Neural progenitor cell (in vitro differentiated cells): ENCODE results near the gene PHACTR1. TPM values are rescaled to one million over a fixed set of nuclear protein-coding genes. Genes with fewer than 3 reads are reported as not detected.

Experiments used
- DNase-seq: peaks from one replicate; pipeline ENCODE4 v3.0.0-alpha.2; 2016; ENCODE audit warnings: low spot score
- H2AFZ ChIP-seq: fragments of 200-600 bp; sonication (generic); replicated peaks from 2 replicates; pipeline ENCODE4 v1.6.1; 2016; ENCODE audit warnings: antibody characterized with exemption
- H3F3A ChIP-seq: fragments of 200-600 bp; sonication (generic); 2 replicates; pipeline ENCODE4 v1.6.1; 2016; ENCODE audit warnings: antibody characterized with exemption, low read depth
- H3K27ac ChIP-seq: fragments of 200-600 bp; sonication (generic); 2 replicates; pipeline ENCODE4 v1.5.1; 2016; ENCODE audit warnings: mild to moderate bottlenecking
- H3K27me3 ChIP-seq: fragments of 200-600 bp; sonication (generic); 2 replicates; pipeline ENCODE4 v1.6.1; 2016; ENCODE audit warnings: mild to moderate bottlenecking, moderate library complexity
- H3K36me3 ChIP-seq: fragments of 200-600 bp; sonication (generic); 2 replicates; pipeline ENCODE4 v1.5.1; 2016
- H3K4me1 ChIP-seq: fragments of 200-600 bp; sonication (generic); 2 replicates; pipeline ENCODE4 v1.6.1; 2016; ENCODE audit warnings: mixed run types
- H3K4me2 ChIP-seq: fragments of 200-600 bp; sonication (generic); 2 replicates; pipeline ENCODE4 v1.6.1; 2016
- H3K4me3 ChIP-seq: fragments of 200-600 bp; sonication (generic); 2 replicates; pipeline ENCODE4 v1.5.1; 2016
- H3K79me2 ChIP-seq: fragments of 200-600 bp; sonication (generic); 2 replicates; pipeline ENCODE4 v1.6.1; 2016; ENCODE audit warnings: low read depth
- H3K9ac ChIP-seq: fragments of 200-600 bp; sonication (generic); 2 replicates; pipeline ENCODE4 v1.6.1; 2016
- H3K9me3 ChIP-seq: fragments of 200-600 bp; sonication (generic); 2 replicates; pipeline ENCODE4 v1.5.1; 2016; ENCODE audit warnings: low read depth
- H4K20me1 ChIP-seq: fragments of 200-600 bp; sonication (generic); 2 replicates; pipeline ENCODE4 v1.6.1; 2016; ENCODE audit warnings: low read depth
- H3K27ac Mint-ChIP-seq: 3 replicates; pipeline ENCODE4 v1.8.0; 2021; ENCODE audit warnings: mixed read lengths
- H3K27me3 Mint-ChIP-seq: 2 replicates; pipeline ENCODE4 v1.8.0; 2022; ENCODE audit warnings: low read depth, mild to moderate bottlenecking, inconsistent platforms, moderate library complexity, mixed read lengths; ENCODE audit not compliant: insufficient read depth
- H3K36me3 Mint-ChIP-seq: 3 replicates; pipeline ENCODE4 v1.8.0; 2021; ENCODE audit warnings: mixed read lengths
- H3K4me1 Mint-ChIP-seq: 3 replicates; pipeline ENCODE4 v1.8.0; 2021; ENCODE audit warnings: mixed read lengths
- H3K4me3 Mint-ChIP-seq: 3 replicates; pipeline ENCODE4 v1.8.0; 2021; ENCODE audit warnings: mild to moderate bottlenecking, moderate library complexity, mixed read lengths
- H3K9me3 Mint-ChIP-seq: 3 replicates; pipeline ENCODE4 v1.8.0; 2020; ENCODE audit warnings: mixed read lengths
- EZH2 ChIP-seq: fragments of 200-600 bp; sonication (generic); IDR thresholded peaks from 2 replicates; pipeline ENCODE4 v1.6.1; 2017; ENCODE audit warnings: antibody characterized with exemption, mild to moderate bottlenecking, moderate library complexity
- EZH2phosphoT487 ChIP-seq: fragments of 200-600 bp; sonication (generic); IDR thresholded peaks from 2 replicates; pipeline ENCODE4 v1.6.1; 2017; ENCODE audit warnings: antibody characterized with exemption
- total RNA-seq: library from RNA; depleted of rRNA; stranded (reverse); fragments of >200 nt; gene quantifications from 2 replicates; pipeline ENCODE4 v1.2.3, GENCODE V29; 2015; ENCODE audit warnings: low replicate concordance
- TF ChIP-seq, protein P1 (sequence below): fragments of 200-600 bp; sonication (generic); IDR thresholded peaks from 2 replicates; pipeline ENCODE4 v1.5.1; 2017; ENCODE audit warnings: antibody characterized with exemption, mild to moderate bottlenecking

The PHACTR1 gene
- total RNA-seq, 1 donor from 2014 or later = 2.4 TPM

DNA sequence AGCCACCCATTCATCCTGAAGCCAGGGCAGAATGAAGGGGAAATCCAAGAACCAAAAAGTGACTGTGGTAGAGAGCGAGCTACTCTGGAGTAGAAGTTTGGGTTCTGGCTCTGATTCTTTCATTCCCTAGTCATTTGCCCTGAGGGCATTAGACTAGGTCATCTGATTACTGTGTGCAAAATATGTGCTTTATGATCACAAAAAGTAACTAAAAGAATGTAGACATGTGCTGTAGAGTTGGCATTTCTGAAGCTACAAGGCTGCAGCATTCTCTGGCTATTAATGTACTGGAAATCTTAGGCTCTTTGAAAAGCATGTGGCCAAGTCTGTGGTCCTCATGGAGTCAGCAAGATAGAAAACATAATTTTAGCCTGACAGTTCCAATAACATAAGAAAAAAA is 517.6 kb downstream of the PHACTR1 start:
- H3K27me3 ChIP-seq = no peaks in the 10 kb centered on the region
- H3K9ac ChIP-seq = no peak overlapping the region
- no peaks in the 10 kb centered on the region for H3K9me3 ChIP-seq
- H2AFZ ChIP-seq = no peak overlapping the region
- no peak overlapping the region for H3K27ac ChIP-seq
- Mint-ChIP-seq H3K4me1 (no peaks in the 10 kb centered on the region), H3K36me3 (no peaks in the 10 kb centered on the region), H3K9me3 (no peaks in the 10 kb centered on the region), H3K4me3 (no peak overlapping the region), H3K27ac (no peak overlapping the region), H3K27me3 (peaks cover 2% of the 10 kb centered on the region)
- DNase-seq = no peak
- no peaks in the 10 kb centered on the region for H3K36me3 ChIP-seq
- H3K4me3 ChIP-seq = no peak overlapping the region
- no peaks in the 10 kb centered on the region for H3K4me1 ChIP-seq
- no peak overlapping the region for H3K4me2 ChIP-seq
- TF ChIP-seq EZH2phosphoT487 (no peak), EZH2 (no peak)
- TF ChIP-seq, protein P1, sequence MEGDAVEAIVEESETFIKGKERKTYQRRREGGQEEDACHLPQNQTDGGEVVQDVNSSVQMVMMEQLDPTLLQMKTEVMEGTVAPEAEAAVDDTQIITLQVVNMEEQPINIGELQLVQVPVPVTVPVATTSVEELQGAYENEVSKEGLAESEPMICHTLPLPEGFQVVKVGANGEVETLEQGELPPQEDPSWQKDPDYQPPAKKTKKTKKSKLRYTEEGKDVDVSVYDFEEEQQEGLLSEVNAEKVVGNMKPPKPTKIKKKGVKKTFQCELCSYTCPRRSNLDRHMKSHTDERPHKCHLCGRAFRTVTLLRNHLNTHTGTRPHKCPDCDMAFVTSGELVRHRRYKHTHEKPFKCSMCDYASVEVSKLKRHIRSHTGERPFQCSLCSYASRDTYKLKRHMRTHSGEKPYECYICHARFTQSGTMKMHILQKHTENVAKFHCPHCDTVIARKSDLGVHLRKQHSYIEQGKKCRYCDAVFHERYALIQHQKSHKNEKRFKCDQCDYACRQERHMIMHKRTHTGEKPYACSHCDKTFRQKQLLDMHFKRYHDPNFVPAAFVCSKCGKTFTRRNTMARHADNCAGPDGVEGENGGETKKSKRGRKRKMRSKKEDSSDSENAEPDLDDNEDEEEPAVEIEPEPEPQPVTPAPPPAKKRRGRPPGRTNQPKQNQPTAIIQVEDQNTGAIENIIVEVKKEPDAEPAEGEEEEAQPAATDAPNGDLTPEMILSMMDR = no peak
- H3F3A ChIP-seq = no peaks in the 10 kb centered on the region
- no peaks in the 10 kb centered on the region for H4K20me1 ChIP-seq
- H3K79me2 ChIP-seq = no peaks in the 10 kb centered on the region

DNA sequence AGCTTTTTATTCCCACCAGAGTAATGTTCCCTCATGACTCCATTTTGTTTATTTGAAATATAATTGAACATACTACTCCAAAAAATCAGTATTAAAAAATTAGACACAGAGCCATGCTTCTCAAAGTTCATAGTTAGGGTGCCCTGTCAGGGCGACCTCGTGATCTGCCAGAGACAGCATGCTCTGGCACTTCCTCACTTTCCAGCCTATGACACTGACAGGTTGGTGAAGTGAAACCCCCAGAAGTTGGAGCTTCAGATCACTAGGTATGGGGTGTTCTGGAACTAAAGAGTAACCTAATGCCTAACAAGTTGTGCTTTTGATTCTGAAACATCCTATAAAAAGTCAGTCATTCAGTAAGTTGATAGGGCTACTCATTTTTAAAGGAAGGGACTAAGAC is 518.8 kb downstream of the PHACTR1 start:
- no peak overlapping the region for H3K4me3 ChIP-seq
- TF ChIP-seq EZH2 (no peak), EZH2phosphoT487 (no peak)
- TF ChIP-seq, protein P1 = no peak
- no peaks in the 10 kb centered on the region for H3K4me1 ChIP-seq
- no peaks in the 10 kb centered on the region for H3K9me3 ChIP-seq
- H3K27ac ChIP-seq = no peak overlapping the region
- H3K9ac ChIP-seq = no peak overlapping the region
- H4K20me1 ChIP-seq = no peaks in the 10 kb centered on the region
- no peak overlapping the region for H2AFZ ChIP-seq
- Mint-ChIP-seq H3K4me1 (peaks cover 10% of the 10 kb centered on the region), H3K9me3 (no peaks in the 10 kb centered on the region), H3K4me3 (no peak overlapping the region), H3K27me3 (no peaks in the 10 kb centered on the region), H3K36me3 (peaks cover 2% of the 10 kb centered on the region), H3K27ac (no peak overlapping the region)
- no peaks in the 10 kb centered on the region for H3K79me2 ChIP-seq
- H3K36me3 ChIP-seq = no peaks in the 10 kb centered on the region
- H3F3A ChIP-seq = no peaks in the 10 kb centered on the region
- DNase-seq = no peak
- H3K4me2 ChIP-seq = no peak overlapping the region
- H3K27me3 ChIP-seq = no peaks in the 10 kb centered on the region

- no peak overlapping the region for H3K4me3 Mint-ChIP-seq
- H3K4me2 ChIP-seq = no peak overlapping the region
- TF ChIP-seq, protein P1 = no peak
- no peak for TF ChIP-seq EZH2
- no peak for TF ChIP-seq EZH2phosphoT487
- no peaks in the 10 kb centered on the region for H3F3A ChIP-seq
- no peak overlapping the region for H3K4me3 ChIP-seq
- H3K79me2 ChIP-seq = no peaks in the 10 kb centered on the region
- H3K4me1 Mint-ChIP-seq = peaks cover 10% of the 10 kb centered on the region
- H3K27ac ChIP-seq = no peak overlapping the region
- no peak for DNase-seq
- no peaks in the 10 kb centered on the region for H3K9me3 Mint-ChIP-seq
- H3K27me3 ChIP-seq = no peaks in the 10 kb centered on the region
- no peaks in the 10 kb centered on the region for H3K9me3 ChIP-seq
- H2AFZ ChIP-seq = no peak overlapping the region
- H3K9ac ChIP-seq = no peak overlapping the region
- H3K27me3 Mint-ChIP-seq = no peaks in the 10 kb centered on the region
- H3K27ac Mint-ChIP-seq = no peak overlapping the region
- no peaks in the 10 kb centered on the region for H4K20me1 ChIP-seq
- H3K36me3 Mint-ChIP-seq = peaks cover 2% of the 10 kb centered on the region
- no peaks in the 10 kb centered on the region for H3K36me3 ChIP-seq
- H3K4me1 ChIP-seq = no peaks in the 10 kb centered on the region
Observed at GRCh38 chr6:13237318-13237717, 520.8 kb downstream of the PHACTR1 start.

DNA sequence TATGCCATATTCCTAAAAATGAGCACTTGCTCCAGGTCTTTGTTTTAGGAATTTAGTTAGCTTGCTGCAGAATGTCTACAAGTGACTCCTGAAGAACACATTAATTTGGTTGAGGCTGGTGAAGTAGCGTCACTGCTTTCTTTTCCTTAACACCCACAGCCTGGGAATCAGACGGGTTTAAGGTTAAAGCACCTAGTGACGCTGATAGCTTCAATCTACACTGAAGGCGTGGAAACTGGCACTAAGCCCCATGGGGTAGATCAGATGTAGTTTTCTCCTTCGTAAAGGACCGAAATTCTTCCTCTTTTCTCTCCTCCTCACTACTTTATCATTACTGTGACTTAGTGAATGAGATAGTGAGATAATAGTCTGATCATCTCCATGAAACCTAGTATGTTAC is 521.5 kb downstream of the PHACTR1 start:
- Mint-ChIP-seq H3K36me3 (peaks cover 2% of the 10 kb centered on the region), H3K4me3 (no peak overlapping the region), H3K27me3 (no peaks in the 10 kb centered on the region), H3K4me1 (peaks cover 10% of the 10 kb centered on the region), H3K27ac (no peak overlapping the region), H3K9me3 (no peaks in the 10 kb centered on the region)
- no peak for TF ChIP-seq EZH2
- TF ChIP-seq, protein P1 = no peak
- TF ChIP-seq EZH2phosphoT487 = no peak
- no peak overlapping the region for H3K4me2 ChIP-seq
- no peaks in the 10 kb centered on the region for H3F3A ChIP-seq
- no peaks in the 10 kb centered on the region for H3K9me3 ChIP-seq
- no peak for DNase-seq
- H3K9ac ChIP-seq = no peak overlapping the region
- H3K36me3 ChIP-seq = no peaks in the 10 kb centered on the region
- no peak overlapping the region for H3K4me3 ChIP-seq
- H3K27me3 ChIP-seq = no peaks in the 10 kb centered on the region
- no peaks in the 10 kb centered on the region for H3K4me1 ChIP-seq
- no peak overlapping the region for H3K27ac ChIP-seq
- no peaks in the 10 kb centered on the region for H4K20me1 ChIP-seq
- H3K79me2 ChIP-seq = no peaks in the 10 kb centered on the region
- H2AFZ ChIP-seq = no peak overlapping the region
